K562 (cell line): ENCODE measurements around the gene SLC5A11. TPM values are rescaled to one million over a fixed set of nuclear protein-coding genes. Genes with fewer than 3 reads are reported as not detected.

ENCODE experiments used
- ATAC-seq: fragments of 200-7000 bp; cut with Tn5 transposase; 3 replicates; pipeline ENCODE4 v1.9.1; 2020; ENCODE audit warnings: moderate library complexity
- BruUV-seq: library from RNA; stranded (reverse); fragments of 400-500 nt; replicated peaks from 2 replicates; lab custom pipeline; 2021; lab: Mats Ljungman, UMichigan
- CTCF ChIA-PET: fragments of 300-600 bp; formaldehyde crosslinking; extraction: SDS; loops from one replicate; lab custom pipeline; 2021; ENCODE audit warnings: low intra/inter-chr PET ratio; lab: Yijun Ruan, JAX
- POLR2A ChIA-PET: fragments of 300-600, 350-650 bp; sonication (Branson Sonifier 250); formaldehyde crosslinking; extraction: SDS; loops from one replicate; lab custom pipeline; 2021; ENCODE audit warnings: antibody characterized with exemption, inconsistent platforms; lab: Yijun Ruan, JAX
- DNase-seq, 4 experiments: peaks; one replicate each; pipeline versions ENCODE4 v3.0.0 to v3.0.0-alpha.2; 2011 to 2018; ENCODE audit warnings: low spot score in 3 of 4, mixed read lengths in 3 of 4; ENCODE audit errors: extremely low read depth in 1 of 4
- FAIRE-seq: peaks from 2 replicates; lab custom pipeline; 2011; peaks lifted over from hg19 to GRCh38; lab: Jason Lieb, UNC
- H2AFZ ChIP-seq: 2 replicates; pipeline ENCODE4 v1.6.0; 2011; ENCODE audit warnings: low read depth, low read length, control low read depth, inconsistent platforms
- H3K27ac ChIP-seq: fragments of 200-600 bp; 3 replicates; pipeline ENCODE4 v1.8.0; 2011; ENCODE audit warnings: low read depth, mild to moderate bottlenecking, control low read depth, inconsistent platforms, low read length, moderate library complexity, mixed read lengths; ENCODE audit errors: extremely low read depth
- H3K27me3 ChIP-seq, 2 experiments: fragments of 300-600 bp in 1 of 2; 2 replicates in 1 of 2; 3 replicates in 1 of 2; pipeline versions ENCODE4 v1.6.0 to v1.8.0; 2011; ENCODE audit warnings: inconsistent platforms in 2 of 2, low read length in 2 of 2, mild to moderate bottlenecking in 1 of 2, mixed read lengths in 1 of 2, moderate library complexity in 1 of 2; ENCODE audit not compliant: control insufficient read depth in 2 of 2, insufficient read depth in 2 of 2
- H3K36me3 ChIP-seq: fragments of 300-600 bp; 3 replicates; pipeline ENCODE4 v1.8.0; 2011; ENCODE audit warnings: mild to moderate bottlenecking, low read length, inconsistent platforms; ENCODE audit not compliant: control insufficient read depth, insufficient read depth
- H3K4me1 ChIP-seq, 2 experiments: fragments of 200-600 bp in 1 of 2; replicated peaks in 1 of 2; 2 replicates in 1 of 2; 3 replicates in 1 of 2; pipeline versions ENCODE4 v1.5.1 to v1.8.0; 2011; ENCODE audit warnings: inconsistent platforms in 2 of 2, low read length in 2 of 2, mild to moderate bottlenecking in 1 of 2, mixed read lengths in 1 of 2, moderate library complexity in 1 of 2; ENCODE audit not compliant: control insufficient read depth in 2 of 2, insufficient read depth in 2 of 2
- H3K4me2 ChIP-seq: 2 replicates; pipeline ENCODE4 v1.6.1; 2011; ENCODE audit warnings: low read length, control low read depth, inconsistent platforms, mixed read lengths; ENCODE audit not compliant: insufficient read depth
- H3K4me3 ChIP-seq: fragments of 200-600 bp; sonication (generic), shearing (Covaris generic); 2 replicates; pipeline ENCODE4 v1.5.1; 2016; ENCODE audit warnings: control low read depth, inconsistent platforms
- H3K79me2 ChIP-seq: fragments of 200-600 bp; 3 replicates; pipeline ENCODE4 v1.8.0; 2011; ENCODE audit warnings: low read length, inconsistent platforms; ENCODE audit not compliant: control insufficient read depth, insufficient read depth
- H3K9ac ChIP-seq, 2 experiments: 2 replicates each; pipeline versions ENCODE4 v1.6.0 to v1.6.1; 2011; ENCODE audit warnings: low read depth in 2 of 2, low read length in 2 of 2, control low read depth in 1 of 2, inconsistent platforms in 1 of 2, mild to moderate bottlenecking in 1 of 2, mixed read lengths in 1 of 2; ENCODE audit not compliant: insufficient read depth in 1 of 2
- H3K9me1 ChIP-seq: one replicate; pipeline ENCODE4 v1.6.0; 2011; ENCODE audit warnings: inconsistent platforms, mild to moderate bottlenecking, low read length, moderate library complexity; ENCODE audit not compliant: control insufficient read depth, insufficient read depth
- H3K9me3 ChIP-seq: replicated peaks from 2 replicates; pipeline ENCODE4 v1.5.1; 2011; ENCODE audit warnings: low read depth, low read length, inconsistent platforms; ENCODE audit not compliant: control insufficient read depth, insufficient read depth
- H4K20me1 ChIP-seq: replicated peaks from 2 replicates; pipeline ENCODE4 v1.6.1; 2011; ENCODE audit warnings: low read length, inconsistent platforms, mixed read lengths; ENCODE audit not compliant: control insufficient read depth, insufficient read depth
- CREBBP ChIP-seq: IDR thresholded peaks from one replicate; pipeline ENCODE4 v1.6.1; 2012; ENCODE audit warnings: low read depth, mild to moderate bottlenecking, control low read depth, inconsistent platforms, low read length
- FOXP1 ChIP-seq: sonication (generic); formaldehyde crosslinking; IDR thresholded peaks from 2 replicates; pipeline ENCODE4 v1.8.0; 2022; ENCODE audit warnings: mild to moderate bottlenecking, missing genetic modification reagents
- GTF2F1 ChIP-seq: IDR thresholded peaks from 2 replicates; pipeline ENCODE4 v1.6.1; 2011; ENCODE audit warnings: low read depth, low read length, improper control_type of control experiment
- MCM2 ChIP-seq: fragments of 450-650 bp; IDR thresholded peaks from 2 replicates; pipeline ENCODE4 v1.6.1; 2017; ENCODE audit warnings: low read depth, mild to moderate bottlenecking
- SMAD1 ChIP-seq: fragments of 150-350 bp; IDR thresholded peaks from 2 replicates; pipeline ENCODE4 v1.6.1; 2014; ENCODE audit warnings: low read length, low read depth; ENCODE audit not compliant: partially characterized antibody
- SNIP1 ChIP-seq: fragments of 450-650 bp; IDR thresholded peaks from 2 replicates; pipeline ENCODE4 v1.7.1; 2017; ENCODE audit warnings: low read depth, mild to moderate bottlenecking
- U2AF2 ChIP-seq: fragments of 200-400 bp; formaldehyde crosslinking; optimal IDR thresholded peaks from 2 replicates; pipeline ENCODE3; 2017; ENCODE audit warnings: low read depth, mild to moderate bottlenecking, low read length
- ZC3H11A ChIP-seq: IDR thresholded peaks from 2 replicates; pipeline ENCODE4 v1.6.1; 2012; ENCODE audit warnings: low read depth, low read length, improper control_type of control experiment
- WGBS: fragments of 100-300 bp; shearing (Covaris generic); methylation state at CpG from one replicate; pipeline ENCODE4 v1.1.6; 2016; ENCODE audit warnings: low coverage, mixed read lengths; ENCODE audit not compliant: insufficient coverage; ENCODE audit errors: missing lambda C conversion rate; 5-methylcytosine and 5-hydroxymethylcytosine counted together
- in situ Hi-C: fragments of 300-500 bp; cut with MboI; formaldehyde crosslinking; loops from 4 replicates; pipeline ENCODE4 v1.15.0; 2018; ENCODE audit warnings: inconsistent platforms, mixed read lengths
- intact Hi-C: fragments of 100-400 bp; cut with micrococcal nuclease; formaldehyde crosslinking; loops from 2 replicates; pipeline ENCODE4 v1.14.2; 2022
- polyA plus RNA-seq, 8 experiments: library from polyadenylated mRNA; depleted of rRNA in 4 of 8; stranded (reverse) in 5 of 8; unstranded in 3 of 8; fragments of >200 nt; fragmentation: Nextera tagmentation in 2 of 8; fragmentation: Illumina TruSeq in 1 of 8; extraction: Ambion mirVana in 2 of 8; extraction: Trizol in 1 of 8; gene quantifications; 2 replicates each; pipeline versions ENCODE4 v1.2.1 to v1.2.3, GENCODE V29; 2011 to 2014; ENCODE audit warnings: inconsistent platforms in 1 of 8, missing spikeins in 1 of 8
- total RNA-seq, 7 experiments: library from RNA; depleted of rRNA in 6 of 7; stranded (reverse); fragments of >200 nt in 6 of 7; fragmentation: Illumina TruSeq in 2 of 7; extraction: Trizol in 2 of 7; gene quantifications; 2 replicates each; pipeline versions ENCODE4 v1.2.1 to v1.2.3, GENCODE V29; 2011 to 2021; ENCODE audit warnings: low replicate concordance in 1 of 7
- TF ChIP-seq, protein P1 (sequence below), 2 experiments: fragments of 250-450 bp in 1 of 2; fragments of 450-650 bp in 1 of 2; sonication (Bioruptor Pico) in 1 of 2; IDR thresholded peaks; 2 replicates each; pipeline versions ENCODE4 v1.6.1 to v1.8.0; 2016 to 2021; ENCODE audit warnings: mild to moderate bottlenecking in 2 of 2, moderate library complexity in 2 of 2, missing compliant biosample characterization in 1 of 2, missing genetic modification characterization in 1 of 2
- TF ChIP-seq, protein P2 (sequence below): fragments of 250-450 bp; sonication (Bioruptor Pico); IDR thresholded peaks from 2 replicates; pipeline ENCODE4 v1.4.0; 2020; ENCODE audit warnings: mild to moderate bottlenecking
- TF ChIP-seq, protein P3 (sequence below): sonication (generic); formaldehyde crosslinking; IDR thresholded peaks from 2 replicates; pipeline ENCODE4 v1.4.0; 2020; ENCODE audit warnings: mild to moderate bottlenecking, missing genetic modification reagents

SLC5A11 gene
- total and polyA plus RNA-seq, 9 of the 15 experiments (the other 6 are each of a cell fraction or from before 2014, with no cell fraction given): 0.04 to 0.25 (median 0.11) TPM; not detected in 3

DNA sequence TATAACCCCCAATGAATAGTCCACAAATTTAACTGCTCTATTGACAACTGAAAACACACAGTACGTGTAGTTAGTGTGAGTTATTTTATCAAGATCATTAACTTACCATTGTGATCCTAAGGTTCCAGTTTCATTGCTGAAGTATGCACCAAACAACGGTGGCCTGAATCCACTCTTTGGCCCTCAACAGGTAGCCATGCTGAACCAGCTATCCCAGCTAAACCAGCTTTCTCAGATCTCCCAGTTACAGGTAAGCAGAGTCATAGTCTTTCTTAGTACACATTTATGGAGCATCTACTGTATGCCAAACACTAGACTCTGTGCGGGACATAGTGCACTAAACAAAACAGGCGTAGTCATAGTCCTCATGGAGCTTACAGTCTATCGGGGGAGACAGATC lies 40.3 kb upstream of the SLC5A11 start:
- peaks cover 92% of the 10 kb centered on the region for H3K36me3 ChIP-seq

More for the DNA sequence above, 40.3 kb upstream of the SLC5A11 start:
- H3K79me2 ChIP-seq: no peaks in the 10 kb centered on the region
- WGBS: 92% methylated on average over 5 of the region's 5 CpGs
- TF ChIP-seq FOXP1 (CRISPR knock-in tag) (no peak), MCM2 (no peak), SNIP1 (no peak), GTF2F1 (no peak), SMAD1 (no peak), U2AF2 (no peak), ZC3H11A (no peak), CREBBP (no peak)
- TF ChIP-seq, protein P1, sequence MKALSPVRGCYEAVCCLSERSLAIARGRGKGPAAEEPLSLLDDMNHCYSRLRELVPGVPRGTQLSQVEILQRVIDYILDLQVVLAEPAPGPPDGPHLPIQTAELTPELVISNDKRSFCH (CRISPR knock-in tag; IDR thresholded peaks at IDR 0.05): no peak
- TF ChIP-seq, protein P1 (tag; IDR thresholded peaks at IDR 0.05): no peak
- TF ChIP-seq, protein P2, sequence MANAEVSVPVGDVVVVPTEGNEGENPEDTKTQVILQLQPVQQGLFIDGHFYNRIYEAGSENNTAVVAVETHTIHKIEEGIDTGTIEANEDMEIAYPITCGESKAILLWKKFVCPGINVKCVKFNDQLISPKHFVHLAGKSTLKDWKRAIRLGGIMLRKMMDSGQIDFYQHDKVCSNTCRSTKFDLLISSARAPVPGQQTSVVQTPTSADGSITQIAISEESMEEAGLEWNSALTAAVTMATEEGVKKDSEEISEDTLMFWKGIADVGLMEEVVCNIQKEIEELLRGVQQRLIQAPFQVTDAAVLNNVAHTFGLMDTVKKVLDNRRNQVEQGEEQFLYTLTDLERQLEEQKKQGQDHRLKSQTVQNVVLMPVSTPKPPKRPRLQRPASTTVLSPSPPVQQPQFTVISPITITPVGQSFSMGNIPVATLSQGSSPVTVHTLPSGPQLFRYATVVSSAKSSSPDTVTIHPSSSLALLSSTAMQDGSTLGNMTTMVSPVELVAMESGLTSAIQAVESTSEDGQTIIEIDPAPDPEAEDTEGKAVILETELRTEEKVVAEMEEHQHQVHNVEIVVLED (CRISPR knock-in tag): no peak
- TF ChIP-seq, protein P3, sequence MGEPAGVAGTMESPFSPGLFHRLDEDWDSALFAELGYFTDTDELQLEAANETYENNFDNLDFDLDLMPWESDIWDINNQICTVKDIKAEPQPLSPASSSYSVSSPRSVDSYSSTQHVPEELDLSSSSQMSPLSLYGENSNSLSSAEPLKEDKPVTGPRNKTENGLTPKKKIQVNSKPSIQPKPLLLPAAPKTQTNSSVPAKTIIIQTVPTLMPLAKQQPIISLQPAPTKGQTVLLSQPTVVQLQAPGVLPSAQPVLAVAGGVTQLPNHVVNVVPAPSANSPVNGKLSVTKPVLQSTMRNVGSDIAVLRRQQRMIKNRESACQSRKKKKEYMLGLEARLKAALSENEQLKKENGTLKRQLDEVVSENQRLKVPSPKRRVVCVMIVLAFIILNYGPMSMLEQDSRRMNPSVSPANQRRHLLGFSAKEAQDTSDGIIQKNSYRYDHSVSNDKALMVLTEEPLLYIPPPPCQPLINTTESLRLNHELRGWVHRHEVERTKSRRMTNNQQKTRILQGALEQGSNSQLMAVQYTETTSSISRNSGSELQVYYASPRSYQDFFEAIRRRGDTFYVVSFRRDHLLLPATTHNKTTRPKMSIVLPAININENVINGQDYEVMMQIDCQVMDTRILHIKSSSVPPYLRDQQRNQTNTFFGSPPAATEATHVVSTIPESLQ (CRISPR knock-in tag): no peak
- POLR2A ChIA-PET: no interaction called here
- no peaks in the 10 kb centered on the region for H3K9me1 ChIP-seq
- CTCF ChIA-PET: interaction anchor here (0.6 kb wide), 1 partner anchor 420 kb away, joined by 4 read pairs; no protein-coding TSS in a partner anchor
- H3K27me3 ChIP-seq: no peaks in the 10 kb centered on the region
- no peak for DNase-seq
- no peak for FAIRE-seq
- BruUV-seq: no TSS peak
- no peak overlapping the region for H3K4me3 ChIP-seq
- intact Hi-C loops: no loop called here
- no peak for ATAC-seq
- in situ Hi-C loops: no loop called here
- H3K27ac ChIP-seq: no peak overlapping the region; the same call in 2 of the 3 replicates
- H3K9ac ChIP-seq: no peak overlapping the region
- no peak overlapping the region for H3K4me2 ChIP-seq
- no peak overlapping the region for H2AFZ ChIP-seq
- no peaks in the 10 kb centered on the region for H3K4me1 ChIP-seq
- H3K9me3 ChIP-seq: no peaks in the 10 kb centered on the region
- no peaks in the 10 kb centered on the region for H4K20me1 ChIP-seq
